ENCODE results near the gene C15orf39. TPM values are rescaled to one million over a fixed set of nuclear protein-coding genes. Genes with fewer than 3 reads are reported as not detected.

C15orf39 gene
- total and polyA plus RNA-seq, 9 of the 15 experiments (the other 6 are each of a cell fraction or from before 2014, with no cell fraction given), result 0.31 to 29.8 (median 4.4) TPM

GRCh38 chr15:75214293-75215096 is 12.8 kb downstream of the C15orf39 start:
- Histone ChIP-seq H3K9ac (ENCODE audit: insufficient read depth in 1 of 2, low read depth in 2 of 2, low read length in 2 of 2) (no peak overlapping the region), H4K20me1 (replicated peaks; ENCODE audit: control insufficient read depth, insufficient read depth, low read length) (peaks cover 52% of the 10 kb centered on the region), H3K79me2 (ENCODE audit: control insufficient read depth, insufficient read depth, low read length) (peaks cover 8% of the 10 kb centered on the region; the same call in 1 of the 3 replicates), H3K27ac (ENCODE audit: extremely low read depth, low read depth, low read length) (no peak overlapping the region), H3K9me1 (ENCODE audit: control insufficient read depth, insufficient read depth, low read length) (peaks cover 5% of the 10 kb centered on the region), H3K36me3 (ENCODE audit: control insufficient read depth, insufficient read depth, low read length) (peaks cover 35% of the 10 kb centered on the region; the same call in 2 of the 3 replicates), H3K9me3 (replicated peaks; ENCODE audit: control insufficient read depth, insufficient read depth, low read depth, low read length) (no peaks in the 10 kb centered on the region), H3K4me3 (no peak overlapping the region), H2AFZ (ENCODE audit: low read depth, low read length) (no peak overlapping the region), H3K27me3 (ENCODE audit: control insufficient read depth in 2 of 2, insufficient read depth in 2 of 2, low read length in 2 of 2) (no peaks in the 10 kb centered on the region), H3K4me1 (replicated peaks in 1 of 2; ENCODE audit: control insufficient read depth in 2 of 2, insufficient read depth in 2 of 2, low read length in 2 of 2) (peaks cover 0 to 19% of the 10 kb centered on the region in 2 experiments; a peak in 2 of 5 replicates), H3K4me2 (ENCODE audit: insufficient read depth, low read length) (no peak overlapping the region)
- DNase-seq (ENCODE audit: extremely low read depth in 1 of 4, low spot score in 3 of 4) (peak in 1 of 4 experiments; percentile 33), ATAC-seq (peak; percentile 24), FAIRE-seq (peak; percentile 29)
- TF ChIP-seq POLR2G (IDR thresholded peaks at IDR 0.05; ENCODE audit: low read depth, low read length) (peak; percentile 70), TFAP4 (CRISPR knock-in tag; IDR thresholded peaks at IDR 0.05; ENCODE audit: borderline replicate concordance) (peak; percentile 52; the same call in 1 of the 2 replicates), SMAD2 (IDR thresholded peaks at IDR 0.05; ENCODE audit: low read depth, low read length) (no peak), L3MBTL2 (IDR thresholded peaks at IDR 0.05) (no peak), ZNF239 (CRISPR knock-in tag; IDR thresholded peaks at IDR 0.05) (no peak), HINFP (tag; conservative IDR thresholded peaks at IDR 0.05; ENCODE audit: low read depth) (no peak), EWSR1 (IDR thresholded peaks at IDR 0.05; ENCODE audit: borderline replicate concordance, low read depth, partially characterized antibody) (no peak), RBM22 (IDR thresholded peaks at IDR 0.05; ENCODE audit: low read depth, low read length, poor library complexity, severe bottlenecking) (peak; percentile 29), MIER1 (IDR thresholded peaks at IDR 0.05; ENCODE audit: low read depth) (no peak), ZBTB33 (CRISPR knock-in tag; IDR thresholded peaks at IDR 0.05) (0 out of 2 replicates have a peak, but pooled peaks have one; percentile 20), MYNN (IDR thresholded peaks at IDR 0.05) (no peak), MYNN (CRISPR knock-in tag; IDR thresholded peaks at IDR 0.05) (no peak), RBBP5 (IDR thresholded peaks at IDR 0.05; ENCODE audit: borderline replicate concordance, insufficient read depth, low read length, poor library complexity, severe bottlenecking) (no peak), MCM2 (IDR thresholded peaks at IDR 0.05; ENCODE audit: low read depth) (no peak), ZZZ3 (IDR thresholded peaks at IDR 0.05) (no peak)
- BruUV-seq (replicated peaks), result no TSS peak
- intact Hi-C loops (cut with micrococcal nuclease) (no loop called here), in situ Hi-C loops (cut with MboI) (no loop called here)
- POLR2A ChIA-PET, result interaction anchor here (0.5 to 2.2 kb wide), 8 partner anchors 10 to 184 kb away, joined by 3 to 8 read pairs (median 4); no protein-coding TSS in a partner anchor
- WGBS (ENCODE audit: insufficient coverage, low coverage, missing lambda C conversion rate), result 36% methylated on average over 13 of the region's 13 CpGs
- CTCF ChIA-PET (ENCODE audit: low intra/inter-chr PET ratio), result no interaction called here
